HG02588 (cell line): Measurements from ENCODE around the gene AFDN.
A peak's percentile ranks its signal among the peaks of the same experiment; 100 is the strongest.

ENCODE experiments used
- ATAC-seq: cut with Tn5 transposase; IDR thresholded peaks from one replicate; pipeline ENCODE4 v1.9.1; 2021; ENCODE audit warnings: mild to moderate bottlenecking, moderate library complexity; ENCODE audit not compliant: unreplicated experiment

AFDN gene

GRCh38 chr6:167817016-167817415 lies 9.7 kb upstream of the AFDN start:
- no peak for ATAC-seq

DNA sequence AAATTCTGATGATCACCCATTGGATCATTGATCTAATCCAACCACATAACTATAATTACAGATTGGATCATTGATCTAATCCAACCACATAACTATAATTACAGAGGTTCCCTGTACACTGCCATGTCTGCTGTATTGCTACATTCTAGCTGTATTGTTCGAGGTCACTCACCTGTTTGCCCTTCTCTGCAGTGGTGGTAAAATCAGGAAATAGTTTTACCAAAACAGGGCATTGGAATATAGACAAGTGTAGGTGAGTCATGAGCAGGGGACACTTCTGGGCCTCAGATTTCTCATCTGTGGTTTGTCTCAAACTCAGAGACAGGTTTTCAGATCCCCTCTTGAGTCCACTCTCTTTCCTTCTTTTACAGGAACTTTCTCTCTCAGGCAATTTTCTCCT lies 9.0 kb upstream of the AFDN start:
- ATAC-seq: no peak

GRCh38 chr6:167819576-167819975 lies 7.1 kb upstream of the AFDN start:
- no peak for ATAC-seq

GRCh38 chr6:167820681-167821080 lies 6.0 kb upstream of the AFDN start:
- ATAC-seq: no peak

- ATAC-seq: no peak
These were observed 1.9 kb upstream of the AFDN start for GRCh38 chr6:167824591-167825331.

- ATAC-seq: no peak
These were observed 1.1 kb upstream of the AFDN start for GRCh38 chr6:167825332-167826229.

GRCh38 chr6:167826230-167826895 lies 348 bp upstream of the AFDN start:
- peak; percentile 80 for ATAC-seq

DNA sequence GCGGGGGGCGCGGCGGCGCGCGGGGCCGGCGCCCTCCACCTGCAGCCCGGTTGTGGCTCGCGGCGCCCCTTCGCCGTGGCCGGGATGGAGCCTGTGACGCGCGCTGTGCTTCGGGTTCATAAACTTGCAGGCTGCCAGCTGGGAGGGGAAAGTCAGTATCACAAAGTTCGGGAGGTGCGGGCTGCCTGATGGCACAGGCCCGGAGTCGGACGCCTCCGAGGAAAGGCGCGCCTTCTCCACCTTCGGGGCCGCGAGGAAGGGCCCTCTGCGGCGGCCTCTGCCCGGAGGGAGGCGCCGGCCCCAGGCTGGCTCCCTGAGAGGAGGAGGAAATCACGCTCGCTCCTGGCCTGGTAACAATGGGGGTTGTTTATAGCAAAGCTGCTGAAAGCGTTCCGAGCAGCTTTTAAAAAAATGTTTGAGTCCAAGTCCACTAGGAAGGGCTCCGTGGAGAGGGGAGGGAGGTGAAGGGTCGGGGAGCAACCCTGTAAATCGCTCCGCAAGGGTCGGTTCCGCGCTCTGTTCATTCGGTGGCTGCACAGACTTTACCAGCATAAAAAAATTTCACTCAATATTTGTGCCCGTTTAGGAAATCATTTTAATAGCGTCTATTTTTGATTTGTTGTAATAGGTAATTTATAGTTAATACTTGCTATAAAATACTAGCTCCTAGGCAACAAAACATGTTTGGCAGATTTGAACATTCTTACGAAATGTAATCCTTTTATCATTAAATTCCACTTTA lies 1.0 kb downstream of the AFDN start:
- peak; percentile 32 for ATAC-seq

- no peak for ATAC-seq
These were observed 1.7 kb downstream of the AFDN start for GRCh38 chr6:167828325-167828956.

- no peak for ATAC-seq
These were observed 2.8 kb downstream of the AFDN start for GRCh38 chr6:167829513-167829912.

- no peak for ATAC-seq
These were observed 4.6 kb downstream of the AFDN start for GRCh38 chr6:167831281-167831828.

GRCh38 chr6:167832497-167833395 lies 6.0 kb downstream of the AFDN start:
- ATAC-seq: peak; percentile 40

DNA sequence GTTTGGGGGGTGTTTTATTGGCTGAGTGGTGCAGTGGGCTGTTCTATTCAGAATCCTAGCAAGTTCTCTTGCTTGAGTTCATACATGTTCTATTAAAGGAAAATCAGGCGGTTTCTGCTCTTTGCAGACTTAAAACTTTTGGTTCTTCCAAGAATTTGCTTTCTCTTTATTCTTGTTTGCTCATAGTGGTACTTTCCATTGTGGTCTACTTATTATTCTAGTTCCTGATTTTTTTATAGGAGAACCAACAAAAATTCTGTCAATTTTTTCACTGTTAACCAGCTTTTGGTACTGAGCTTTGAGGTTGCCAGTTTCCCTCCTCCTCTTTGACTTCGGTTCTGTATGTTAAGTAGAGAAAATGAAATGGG lies 6.7 kb downstream of the AFDN start:
- peak; percentile 19 for ATAC-seq

DNA sequence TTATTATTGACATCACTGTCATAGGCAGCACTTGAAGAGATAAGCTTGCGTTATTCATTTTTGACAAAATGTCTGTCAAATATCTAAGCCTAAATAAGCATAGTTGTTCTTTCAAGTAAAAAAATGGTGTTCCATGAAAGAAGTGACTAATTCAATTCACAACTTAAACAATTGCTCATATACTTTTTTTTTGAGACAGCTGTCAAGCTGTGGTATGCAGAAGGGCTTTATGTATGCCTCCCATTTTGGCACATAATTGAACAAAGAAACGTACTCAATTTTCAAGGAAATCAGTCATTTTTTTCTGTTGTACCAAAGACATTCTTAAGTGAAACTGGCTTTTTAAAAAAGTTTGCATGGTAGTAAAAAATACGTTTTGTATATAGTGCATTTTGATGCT lies 8.5 kb downstream of the AFDN start:
- ATAC-seq: no peak

- no peak for ATAC-seq
These were observed 10.0 kb downstream of the AFDN start for GRCh38 chr6:167836721-167837120.

GRCh38 chr6:167838207-167838748 lies 11.6 kb downstream of the AFDN start:
- ATAC-seq: no peak

- ATAC-seq: no peak
These were observed 12.6 kb downstream of the AFDN start for GRCh38 chr6:167839343-167839742.

- no peak for ATAC-seq
These were observed 13.0 kb downstream of the AFDN start for GRCh38 chr6:167839755-167840154.

DNA sequence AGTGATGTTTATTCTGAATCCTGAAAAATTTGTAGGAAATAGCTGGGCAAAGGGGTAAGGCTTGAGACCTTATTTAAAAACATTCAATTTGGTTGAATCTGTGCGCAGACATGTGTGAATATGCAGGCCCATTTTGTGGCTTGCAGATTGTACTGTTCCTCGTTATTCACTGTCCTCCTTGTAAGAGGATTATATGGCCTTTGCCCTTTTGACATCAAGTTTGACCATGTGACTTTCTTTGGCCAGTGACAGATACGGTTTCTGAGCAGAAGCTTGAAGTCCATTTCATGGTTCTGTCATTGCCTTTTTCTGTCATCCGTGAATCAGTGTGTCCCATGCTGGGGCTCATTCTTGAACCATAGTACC lies 13.4 kb downstream of the AFDN start:
- ATAC-seq: no peak
